Lung (tissue), 12 donors: Measurements from ENCODE around the gene COL12A1. TPM values are rescaled to one million over a fixed set of nuclear protein-coding genes. Genes with fewer than 3 reads are reported as not detected.

Source experiments
- ATAC-seq: fragments of 200-7000 bp; cut with Tn5 transposase; one replicate; pipeline ENCODE4 v1.9.1; 2020; ENCODE audit warnings: moderate number of reproducible peaks; ENCODE audit not compliant: insufficient read depth, low FRiP score
- DNase-seq, 3 donors: peaks; one replicate each; pipeline ENCODE4 v3.0.0-alpha.2; 2013 to 2017
- H3K27ac ChIP-seq, 2 donors: one replicate each; pipeline ENCODE4 v1.5.1; 2013; ENCODE audit warnings: mild to moderate bottlenecking in 2 of 2, moderate library complexity in 2 of 2, control low read depth in 1 of 2, inconsistent platforms in 1 of 2, low read depth in 1 of 2, low read length in 1 of 2
- H3K27me3 ChIP-seq, 3 donors: one replicate each; pipeline ENCODE4 v1.5.1; 2013; ENCODE audit warnings: low read length in 2 of 3; ENCODE audit not compliant: control insufficient read depth in 3 of 3, insufficient read depth in 3 of 3
- H3K36me3 ChIP-seq, 4 donors: one replicate each; pipeline ENCODE4 v1.5.1; 2013; ENCODE audit warnings: low read length in 4 of 4, mild to moderate bottlenecking in 1 of 4, moderate library complexity in 1 of 4; ENCODE audit not compliant: control insufficient read depth in 4 of 4, insufficient read depth in 4 of 4
- H3K4me1 ChIP-seq, 5 donors: one replicate each; pipeline ENCODE4 v1.5.1; 2013; ENCODE audit warnings: low read length in 5 of 5, mild to moderate bottlenecking in 2 of 5, moderate library complexity in 1 of 5; ENCODE audit not compliant: control insufficient read depth in 5 of 5, insufficient read depth in 5 of 5
- H3K4me3 ChIP-seq: one replicate; pipeline ENCODE4 v1.5.1; 2013; ENCODE audit warnings: mild to moderate bottlenecking, control low read depth, moderate library complexity
- H3K9ac ChIP-seq, 2 donors: one replicate each; pipeline ENCODE4 v1.5.1; 2013; ENCODE audit warnings: low read length in 2 of 2, control low read depth in 1 of 2; ENCODE audit not compliant: insufficient read depth in 1 of 2
- H3K9me3 ChIP-seq, 4 donors: one replicate each; pipeline ENCODE4 v1.5.1; 2013; ENCODE audit warnings: low read length in 3 of 4, mild to moderate bottlenecking in 1 of 4, moderate library complexity in 1 of 4; ENCODE audit not compliant: control insufficient read depth in 4 of 4, insufficient read depth in 3 of 4
- CTCF ChIP-seq: IDR thresholded peaks from 2 replicates; pipeline ENCODE4 v1.5.1; 2012; ENCODE audit warnings: mild to moderate bottlenecking; ENCODE audit errors: control extremely low read depth, extremely low read depth
- WGBS, 2 donors: extraction: QIAGEN DNeasy Blood & Tissue Kit; methylation state at CpG; one replicate each; pipeline ENCODE4 v1.1.7; 2013; 5-methylcytosine and 5-hydroxymethylcytosine counted together
- polyA plus RNA-seq, 2 donors: library from polyadenylated mRNA; stranded (reverse); fragments of 200-250 nt; gene quantifications; one replicate each; pipeline ENCODE4 v1.2.1, GENCODE V29; 2013
- total RNA-seq, 2 donors: library from RNA; depleted of rRNA in 1 of 2; stranded (reverse); fragments of >200 nt in 1 of 2; gene quantifications; one replicate each; pipeline ENCODE4 v1.2.1, GENCODE V29; 2014 to 2021
- donor health status: control.
- donor health status: control.
- donor health status: Bipolar disorder and iron deficiency.
- donor health status: healthy.
- donor health status: DM: yes; HTN: yes; CAD: no.

Gene COL12A1
- total and polyA plus RNA-seq, 4 donors: 10.6 to 75.7 (median 29.7) TPM

DNA sequence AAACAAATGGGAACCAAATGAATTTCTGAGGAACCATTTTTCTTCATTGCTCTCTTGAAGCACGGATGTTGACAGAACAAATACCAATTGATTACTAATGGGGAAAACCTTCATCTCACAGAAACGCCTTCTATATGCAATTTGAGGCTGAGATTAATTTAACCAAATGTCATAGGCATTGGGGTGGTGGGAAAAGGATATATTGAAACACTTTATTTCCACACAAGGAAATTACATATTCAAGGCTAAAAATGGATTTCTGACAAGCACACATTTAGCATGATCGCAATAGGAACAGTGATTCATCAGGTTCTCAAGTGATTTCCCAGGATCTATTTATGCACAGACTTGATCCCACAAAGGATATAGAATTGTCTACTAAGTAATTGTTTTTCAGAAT lies 88.9 kb downstream of the COL12A1 start:
- ATAC-seq: no peak
- 94 to 95% methylated on average over 3 of the region's 3 CpGs for WGBS, 2 donors
- Histone ChIP-seq H3K27ac (no peak overlapping the region), H3K4me3 (no peak overlapping the region), H3K4me1 (no peaks in the 10 kb centered on the region), H3K27me3 (no peaks in the 10 kb centered on the region), H3K9ac (no peak overlapping the region), H3K9me3 (no peaks in the 10 kb centered on the region), H3K36me3 (no peaks in the 10 kb centered on the region)
- no peak for TF ChIP-seq CTCF
- DNase-seq: no peak

DNA sequence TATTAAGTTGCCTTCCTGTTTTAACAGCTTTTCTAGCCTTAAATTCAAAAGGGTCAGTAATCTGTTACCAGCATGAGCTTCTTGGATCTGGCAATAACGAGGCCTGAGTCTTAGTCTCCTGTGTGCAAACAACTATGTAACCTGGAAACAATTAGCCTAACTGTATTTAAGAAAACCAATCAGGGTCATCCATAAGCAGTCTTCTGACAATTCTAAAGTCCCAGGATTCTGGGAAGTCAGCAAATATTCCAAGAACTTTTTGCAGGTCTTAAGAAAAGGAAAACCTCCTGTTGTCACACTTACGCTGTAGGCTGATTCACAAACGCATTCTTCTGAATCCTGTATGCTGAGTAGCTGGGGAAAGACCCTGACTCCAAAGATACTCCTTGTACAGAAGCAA lies 90.4 kb downstream of the COL12A1 start:
- no peaks in the 10 kb centered on the region for H3K4me1 ChIP-seq
- no peaks in the 10 kb centered on the region for H3K36me3 ChIP-seq

DNA sequence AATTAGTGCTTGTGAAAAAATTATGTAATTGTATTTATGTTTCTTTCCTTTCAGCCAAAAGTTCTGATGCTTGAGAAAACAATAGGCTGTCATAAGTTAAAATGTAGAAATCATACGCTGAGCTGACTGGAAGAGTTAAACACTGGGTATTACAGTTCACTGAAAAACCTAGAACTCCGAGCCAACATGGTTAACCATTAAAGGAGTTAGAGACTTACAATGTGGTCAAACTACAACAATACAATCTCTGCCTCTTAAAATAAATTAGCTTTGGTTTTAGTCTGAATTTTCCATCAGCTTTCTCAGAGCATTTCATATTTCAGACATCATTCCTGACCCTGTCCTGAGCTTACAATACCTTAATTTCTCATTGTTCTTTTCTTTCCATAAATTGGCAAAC lies 91.0 kb downstream of the COL12A1 start:
- no peak for ATAC-seq
- H3K27me3 ChIP-seq: no peaks in the 10 kb centered on the region
- H3K36me3 ChIP-seq: no peaks in the 10 kb centered on the region
- H3K27ac ChIP-seq: no peak overlapping the region
- H3K4me3 ChIP-seq: no peak overlapping the region
- no peaks in the 10 kb centered on the region for H3K4me1 ChIP-seq
- TF ChIP-seq CTCF: no peak
- no peak overlapping the region for H3K9ac ChIP-seq
- DNase-seq: no peak
- H3K9me3 ChIP-seq: no peaks in the 10 kb centered on the region
- 67 to 81% methylated on average over 2 of the region's 2 CpGs for WGBS, 2 donors

More for the DNA sequence above, 90.4 kb downstream of the COL12A1 start:
- Histone ChIP-seq H3K9me3 (no peaks in the 10 kb centered on the region), H3K27ac (no peak overlapping the region), H3K4me3 (no peak overlapping the region), H3K27me3 (no peaks in the 10 kb centered on the region), H3K9ac (no peak overlapping the region)
- TF ChIP-seq CTCF: no peak
- DNase-seq (no peak), ATAC-seq (no peak)
- WGBS, 2 donors: 70 to 88% methylated on average over 3 of the region's 3 CpGs

DNA sequence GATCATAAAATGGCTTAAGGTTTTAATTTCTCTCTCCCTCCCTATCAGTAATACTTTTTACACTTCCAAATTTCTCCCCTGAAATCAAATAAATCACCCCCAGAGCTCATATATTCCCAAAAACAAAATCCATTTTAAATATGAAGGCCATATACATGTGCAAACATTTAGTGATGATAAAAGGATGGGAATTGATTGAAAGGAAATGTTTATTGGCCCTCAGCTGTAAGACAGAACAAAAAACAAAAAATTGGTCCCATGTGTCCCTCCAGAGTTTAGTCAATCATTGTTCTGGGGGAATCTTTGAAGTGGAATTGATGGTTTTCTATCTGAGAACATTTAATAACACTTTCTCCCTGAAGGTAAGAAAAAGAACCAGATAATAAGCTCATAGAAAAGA lies 91.7 kb downstream of the COL12A1 start:
- ATAC-seq (no peak), DNase-seq (no peak)
- H3K9me3 ChIP-seq: no peaks in the 10 kb centered on the region
- no peak overlapping the region for H3K4me3 ChIP-seq
- no peak overlapping the region for H3K9ac ChIP-seq
- H3K27me3 ChIP-seq: no peaks in the 10 kb centered on the region
- TF ChIP-seq CTCF: no peak
- H3K4me1 ChIP-seq: peaks cover 0 to 1% (median 0%) of the 10 kb centered on the region in 5 donors
- H3K27ac ChIP-seq: no peak overlapping the region
- H3K36me3 ChIP-seq: no peaks in the 10 kb centered on the region
